Urinary bladder (tissue), 4 donors: ENCODE results near the gene ROBO1. TPM values are rescaled to one million over a fixed set of nuclear protein-coding genes. Genes with fewer than 3 reads are reported as not detected.

Source experiments
- DNase-seq: peaks from one replicate; pipeline ENCODE4 v3.0.0-alpha.2; 2015; ENCODE audit errors: extremely low spot score
- H3K27ac ChIP-seq: one replicate; pipeline ENCODE4 v1.5.1; 2013; ENCODE audit warnings: low read depth, mild to moderate bottlenecking, moderate library complexity
- H3K36me3 ChIP-seq: one replicate; pipeline ENCODE4 v1.6.1; 2013; ENCODE audit warnings: mild to moderate bottlenecking, moderate library complexity; ENCODE audit not compliant: insufficient read depth
- H3K4me1 ChIP-seq: one replicate; pipeline ENCODE4 v1.6.1; 2013; ENCODE audit warnings: mild to moderate bottlenecking, moderate library complexity; ENCODE audit not compliant: insufficient read depth
- H3K4me3 ChIP-seq: one replicate; pipeline ENCODE4 v1.5.1; 2013; ENCODE audit warnings: low read depth, low read length
- WGBS: extraction: QIAGEN DNeasy Blood & Tissue Kit; methylation state at CpG from one replicate; pipeline ENCODE4 v1.1.7; 2013; 5-methylcytosine and 5-hydroxymethylcytosine counted together
- polyA plus RNA-seq: library from polyadenylated mRNA; stranded (reverse); fragments of 200-250 nt; gene quantifications from one replicate; pipeline ENCODE4 v1.2.3, GENCODE V29; 2013
- total RNA-seq: library from RNA; depleted of rRNA; stranded (reverse); fragments of >200 nt; gene quantifications from one replicate; pipeline ENCODE4 v1.2.3, GENCODE V29; 2014
- donor health status: healthy with polysubstance abuse.
- donor health status: healthy.

Gene ROBO1
- total and polyA plus RNA-seq, 2 donors, result 14.0 to 67.0 TPM

DNA sequence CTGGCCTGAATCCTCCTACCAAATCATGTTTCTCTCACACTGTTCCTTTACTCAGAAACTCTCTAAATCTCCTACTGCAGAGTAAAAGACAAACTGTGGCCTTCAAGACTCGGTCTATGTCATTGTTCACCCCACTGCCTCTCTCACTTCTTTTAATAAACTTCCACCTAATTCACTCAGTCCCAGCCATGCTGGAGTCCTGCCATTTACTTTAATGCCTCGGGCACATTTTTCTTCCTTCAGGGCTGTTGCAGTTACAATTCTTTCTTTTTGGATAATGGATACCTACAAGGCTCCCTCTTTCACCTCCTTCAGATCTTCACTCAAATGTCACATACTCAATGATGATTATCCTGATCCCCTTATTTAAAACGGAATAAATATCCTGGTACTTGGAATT lies 955.6 kb downstream of the ROBO1 start:
- no peak overlapping the region for H3K4me3 ChIP-seq
- H3K36me3 ChIP-seq, result no peaks in the 10 kb centered on the region
- no peak overlapping the region for H3K27ac ChIP-seq
- H3K4me1 ChIP-seq, result no peaks in the 10 kb centered on the region
- DNase-seq, result no peak
- WGBS, result 85% methylated on average over 3 of the region's 3 CpGs

DNA sequence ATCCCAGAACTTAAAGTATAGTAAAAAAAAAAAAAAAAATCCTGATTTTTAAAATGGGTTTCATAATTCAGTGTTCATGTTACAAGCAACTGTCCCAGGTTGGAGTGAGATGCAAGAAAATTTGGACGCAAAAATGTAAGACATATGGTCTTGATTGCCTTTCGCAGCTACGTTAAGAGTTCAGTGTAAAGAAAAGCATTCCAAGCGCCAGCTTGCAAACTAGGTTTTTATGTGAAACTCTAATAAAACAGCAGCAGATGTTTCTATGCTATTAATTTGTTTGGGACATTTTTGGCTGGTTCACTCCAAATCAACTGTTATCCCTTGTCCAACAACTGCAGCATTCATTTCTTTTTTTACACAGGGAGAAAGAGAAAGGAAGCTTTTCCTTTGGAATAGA lies 957.8 kb downstream of the ROBO1 start:
- no peak overlapping the region for H3K4me3 ChIP-seq
- H3K27ac ChIP-seq, result no peak overlapping the region
- peak; percentile 70 for DNase-seq
- no peaks in the 10 kb centered on the region for H3K4me1 ChIP-seq
- WGBS, result 59% methylated on average over 4 of the region's 4 CpGs
- no peaks in the 10 kb centered on the region for H3K36me3 ChIP-seq

DNA sequence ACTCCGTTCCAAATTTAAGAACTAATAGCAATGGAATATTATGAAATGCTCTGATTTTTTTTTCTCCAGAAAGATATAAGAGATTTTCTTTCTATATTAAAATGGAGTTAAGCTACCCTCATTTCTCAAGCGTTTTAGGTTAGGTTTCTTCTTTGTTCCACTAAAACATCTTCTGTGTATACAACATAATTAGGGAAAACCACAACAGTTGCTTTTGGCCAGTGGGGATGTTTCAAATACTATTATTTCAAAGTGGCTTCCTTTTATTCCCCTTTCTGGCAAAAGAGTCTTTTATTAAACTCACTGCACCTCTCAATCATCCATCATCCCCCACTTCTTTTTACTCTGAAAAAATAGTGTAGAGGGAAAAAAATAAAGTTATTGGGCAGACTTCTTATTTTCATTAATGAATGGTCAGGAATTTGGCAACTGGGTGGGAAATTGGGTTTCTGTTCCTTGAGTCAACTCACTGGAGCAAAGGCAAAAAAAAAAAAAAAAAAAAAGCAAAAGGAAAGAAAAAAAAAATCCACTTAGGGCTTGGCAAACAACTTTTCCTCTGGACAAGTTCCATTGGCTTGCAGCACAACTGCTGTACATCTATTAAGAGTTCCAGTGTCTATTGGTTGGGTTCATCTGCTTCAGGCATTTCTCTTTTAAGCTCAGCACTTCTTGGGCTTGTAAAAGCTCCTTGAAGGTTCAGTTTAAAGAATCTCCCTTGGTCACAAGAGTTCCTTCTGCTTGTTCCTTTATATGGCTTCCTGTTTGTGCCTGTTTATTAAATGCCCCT lies 963.4 kb downstream of the ROBO1 start:
- Histone ChIP-seq H3K36me3 (no peaks in the 10 kb centered on the region), H3K27ac (no peak overlapping the region), H3K4me1 (no peaks in the 10 kb centered on the region), H3K4me3 (no peak overlapping the region)
- 30% methylated on average over 2 of the region's 2 CpGs for WGBS
- no peak for DNase-seq

GRCh38 chr3:78802562-78802930 lies 965.3 kb downstream of the ROBO1 start:
- H3K36me3 ChIP-seq, result no peaks in the 10 kb centered on the region
- WGBS, result 97% methylated on average over 1 of the region's 1 CpG
- DNase-seq, result no peak
- H3K4me1 ChIP-seq, result no peaks in the 10 kb centered on the region
- no peak overlapping the region for H3K4me3 ChIP-seq
- H3K27ac ChIP-seq, result no peak overlapping the region

- no peak overlapping the region for H3K27ac ChIP-seq
- H3K36me3 ChIP-seq, result no peaks in the 10 kb centered on the region
- no peaks in the 10 kb centered on the region for H3K4me1 ChIP-seq
- H3K4me3 ChIP-seq, result no peak overlapping the region
- DNase-seq, result no peak
Observed at GRCh38 chr3:78801926-78802561, 965.8 kb downstream of the ROBO1 start.

- no peak overlapping the region for H3K4me3 ChIP-seq
- H3K4me1 ChIP-seq, result no peaks in the 10 kb centered on the region
- no peak overlapping the region for H3K27ac ChIP-seq
- H3K36me3 ChIP-seq, result no peaks in the 10 kb centered on the region
- DNase-seq, result no peak
- 95% methylated on average over 1 of the region's 1 CpG for WGBS
Observed at GRCh38 chr3:78799681-78800080, 968.1 kb downstream of the ROBO1 start.

DNA sequence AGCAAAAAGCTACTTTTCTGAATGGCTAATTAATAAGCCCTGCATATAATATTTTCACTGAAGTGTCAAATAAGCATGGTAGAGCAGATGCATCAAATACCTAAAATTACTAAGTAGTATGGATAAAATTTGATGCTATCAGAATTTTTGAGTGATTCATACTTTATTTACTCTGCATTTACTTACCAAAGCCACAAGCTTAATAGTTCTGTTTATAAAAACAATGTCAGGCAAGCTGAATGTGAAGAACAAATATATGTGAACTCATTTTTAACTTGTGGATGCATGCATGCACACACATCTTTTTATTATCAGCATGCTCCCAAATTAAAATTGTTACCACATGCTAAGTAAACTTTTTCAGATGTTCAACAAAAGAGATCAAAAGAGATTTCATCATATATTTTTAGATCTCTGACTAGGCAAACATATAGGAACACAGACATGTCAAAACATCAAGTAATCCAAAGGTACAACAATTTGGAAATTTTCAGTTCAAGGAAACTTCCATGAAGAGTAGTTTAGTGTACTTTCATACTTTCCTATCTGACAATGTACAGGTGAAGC lies 969.4 kb downstream of the ROBO1 start:
- no peak overlapping the region for H3K27ac ChIP-seq
- H3K4me1 ChIP-seq, result no peaks in the 10 kb centered on the region
- no peak overlapping the region for H3K4me3 ChIP-seq
- DNase-seq, result no peak
- no peaks in the 10 kb centered on the region for H3K36me3 ChIP-seq

DNA sequence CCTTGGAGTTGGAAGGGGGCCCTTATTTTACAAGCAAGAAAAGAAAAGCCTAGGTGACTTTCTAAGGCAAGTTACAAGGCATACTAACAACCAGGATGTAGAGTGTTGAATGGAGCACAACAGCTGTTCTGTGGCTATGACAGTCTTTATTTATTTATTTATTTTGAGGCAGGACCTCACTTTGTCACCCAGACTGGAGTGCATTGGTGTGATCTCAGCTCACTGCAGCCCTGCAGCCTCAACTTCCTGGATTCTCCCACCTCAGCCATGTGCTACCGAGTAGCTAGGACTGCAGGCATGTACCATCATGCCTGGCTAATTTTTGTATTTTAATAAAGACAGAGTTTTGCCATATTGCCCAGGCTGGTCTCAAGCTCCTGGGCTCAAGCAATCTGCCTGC lies 973.4 kb downstream of the ROBO1 start:
- Histone ChIP-seq H3K27ac (no peak overlapping the region), H3K36me3 (no peaks in the 10 kb centered on the region), H3K4me3 (no peak overlapping the region), H3K4me1 (no peaks in the 10 kb centered on the region)
- DNase-seq, result no peak
- 80% methylated on average over 1 of the region's 1 CpG for WGBS

- WGBS, result 98% methylated on average over 1 of the region's 1 CpG
Observed at GRCh38 chr3:78792733-78793132, 975.1 kb downstream of the ROBO1 start.

DNA sequence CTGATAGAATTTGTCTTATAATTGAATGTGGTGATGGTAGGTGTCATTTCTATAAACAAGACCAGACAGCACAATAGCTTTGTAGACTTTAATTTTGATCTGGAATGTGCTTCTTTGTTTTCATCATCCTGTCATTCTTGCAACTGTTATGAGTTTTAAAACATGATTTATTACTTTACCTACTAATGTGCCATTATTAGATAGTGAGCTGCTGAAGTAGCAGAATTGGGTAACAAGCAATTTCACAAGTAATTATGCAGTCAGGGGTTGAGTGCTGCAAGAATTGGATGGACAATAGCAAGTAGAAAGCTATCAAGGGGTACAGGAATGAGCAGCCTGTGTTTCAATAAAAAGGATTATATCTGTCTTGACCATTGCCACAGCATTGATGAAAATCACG lies 975.6 kb downstream of the ROBO1 start:
- Histone ChIP-seq H3K36me3 (no peaks in the 10 kb centered on the region), H3K27ac (no peak overlapping the region), H3K4me3 (no peak overlapping the region), H3K4me1 (no peaks in the 10 kb centered on the region)
- WGBS, result 99% methylated on average over 1 of the region's 1 CpG
- DNase-seq, result no peak

More at GRCh38 chr3:78792733-78793132, 975.1 kb downstream of the ROBO1 start:
- H3K4me1 ChIP-seq, result no peaks in the 10 kb centered on the region
- H3K4me3 ChIP-seq, result no peak overlapping the region
- no peak overlapping the region for H3K27ac ChIP-seq
- no peak for DNase-seq
- H3K36me3 ChIP-seq, result no peaks in the 10 kb centered on the region

DNA sequence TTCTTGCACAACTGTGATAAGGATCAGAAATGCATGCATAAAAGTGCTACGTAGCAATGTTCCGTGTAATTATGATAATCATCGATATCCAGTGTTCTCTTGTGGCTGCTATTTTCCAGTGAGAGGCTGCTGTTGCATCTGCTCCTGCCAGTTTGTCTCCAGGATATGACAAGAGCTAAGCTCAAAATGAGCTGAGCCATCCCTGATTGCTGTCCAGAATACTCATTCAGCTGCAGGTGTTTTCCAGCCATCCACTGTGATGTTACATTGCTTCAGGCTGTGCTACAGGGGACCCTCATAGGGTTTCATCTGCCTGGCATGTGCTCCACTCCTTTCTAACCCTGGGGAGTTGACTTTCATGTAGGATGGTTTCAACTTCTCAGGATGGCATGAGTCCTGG lies 976.0 kb downstream of the ROBO1 start:
- WGBS, result 57% methylated on average over 3 of the region's 3 CpGs
- DNase-seq, result no peak
- no peaks in the 10 kb centered on the region for H3K4me1 ChIP-seq
- H3K27ac ChIP-seq, result no peak overlapping the region
- H3K4me3 ChIP-seq, result no peak overlapping the region
- no peaks in the 10 kb centered on the region for H3K36me3 ChIP-seq

GRCh38 chr3:78788839-78789238 lies 979.0 kb downstream of the ROBO1 start:
- no peak overlapping the region for H3K27ac ChIP-seq
- WGBS, result 93% methylated on average over 2 of the region's 2 CpGs
- DNase-seq, result no peak
- H3K36me3 ChIP-seq, result no peaks in the 10 kb centered on the region
- no peak overlapping the region for H3K4me3 ChIP-seq
- H3K4me1 ChIP-seq, result no peaks in the 10 kb centered on the region

DNA sequence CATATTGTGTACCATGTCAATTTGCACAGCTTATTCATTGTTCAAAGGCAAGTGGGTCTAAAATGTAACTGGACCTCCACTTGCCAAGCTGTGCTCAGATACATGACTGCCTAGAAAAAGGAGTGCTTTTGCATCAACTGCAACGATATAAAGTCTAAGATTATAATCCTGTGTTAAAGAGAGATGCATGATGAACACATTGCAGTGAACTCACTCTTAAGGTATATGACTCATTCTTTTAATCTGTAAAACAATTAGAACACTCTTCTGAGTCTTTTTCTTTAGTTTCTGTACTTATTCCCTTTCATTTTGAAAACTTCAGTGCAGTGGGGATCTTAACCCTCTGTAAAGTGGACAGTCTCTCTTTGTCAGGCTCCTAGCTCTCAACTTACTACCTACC lies 982.8 kb downstream of the ROBO1 start:
- Histone ChIP-seq H3K36me3 (no peaks in the 10 kb centered on the region), H3K4me3 (no peak overlapping the region), H3K27ac (no peak overlapping the region), H3K4me1 (no peaks in the 10 kb centered on the region)
- DNase-seq, result no peak
- 80% methylated on average over 1 of the region's 1 CpG for WGBS

GRCh38 chr3:78781351-78781750 lies 986.4 kb downstream of the ROBO1 start:
- Histone ChIP-seq H3K4me1 (no peaks in the 10 kb centered on the region), H3K4me3 (no peak overlapping the region), H3K36me3 (no peaks in the 10 kb centered on the region), H3K27ac (no peak overlapping the region)
- no peak for DNase-seq
